Measurements from ENCODE around the gene COL12A1. TPM values are rescaled to one million over a fixed set of nuclear protein-coding genes. Genes with fewer than 3 reads are reported as not detected.

The COL12A1 gene
- total RNA-seq, 1 donor from 2014 or later = 2,335 TPM

GRCh38 chr6:75150685-75151412, 55.0 kb downstream of the COL12A1 start:
- Mint-ChIP-seq H3K9me3 (ENCODE audit: unreplicated experiment) (peaks cover 6% of the 10 kb centered on the region), H3K36me3 (ENCODE audit: unreplicated experiment) (peaks cover 92% of the 10 kb centered on the region), H3K4me3 (ENCODE audit: unreplicated experiment) (no peak overlapping the region), H3K27ac (ENCODE audit: unreplicated experiment) (peak overlapping the region; percentile 29), H3K4me1 (ENCODE audit: unreplicated experiment) (peaks cover 78% of the 10 kb centered on the region), H3K27me3 (ENCODE audit: unreplicated experiment) (no peaks in the 10 kb centered on the region)
- TF ChIP-seq CTCF (IDR thresholded peaks at IDR 0.05) = no peak
- no peak for DNase-seq (ENCODE audit: extremely low spot score, unreplicated experiment)

- Mint-ChIP-seq H3K4me3 (ENCODE audit: unreplicated experiment) (no peak overlapping the region), H3K4me1 (ENCODE audit: unreplicated experiment) (peaks cover 68% of the 10 kb centered on the region), H3K36me3 (ENCODE audit: unreplicated experiment) (peaks cover 83% of the 10 kb centered on the region), H3K9me3 (ENCODE audit: unreplicated experiment) (peaks cover 6% of the 10 kb centered on the region), H3K27ac (ENCODE audit: unreplicated experiment) (peak overlapping the region; percentile 80), H3K27me3 (ENCODE audit: unreplicated experiment) (no peaks in the 10 kb centered on the region)
- TF ChIP-seq CTCF (IDR thresholded peaks at IDR 0.05) = no peak
- DNase-seq (ENCODE audit: extremely low spot score, unreplicated experiment) = no peak
These were observed 56.2 kb downstream of the COL12A1 start for GRCh38 chr6:75149696-75150095.

- Mint-ChIP-seq H3K27me3 (ENCODE audit: unreplicated experiment) (no peaks in the 10 kb centered on the region), H3K9me3 (ENCODE audit: unreplicated experiment) (peaks cover 6% of the 10 kb centered on the region), H3K36me3 (ENCODE audit: unreplicated experiment) (peaks cover 78% of the 10 kb centered on the region), H3K4me3 (ENCODE audit: unreplicated experiment) (peak overlapping the region; percentile 12), H3K27ac (ENCODE audit: unreplicated experiment) (peak overlapping the region; percentile 80), H3K4me1 (ENCODE audit: unreplicated experiment) (peaks cover 63% of the 10 kb centered on the region)
- no peak for TF ChIP-seq CTCF (IDR thresholded peaks at IDR 0.05)
- no peak for DNase-seq (ENCODE audit: extremely low spot score, unreplicated experiment)
These were observed 56.6 kb downstream of the COL12A1 start for GRCh38 chr6:75149240-75149639.

DNA sequence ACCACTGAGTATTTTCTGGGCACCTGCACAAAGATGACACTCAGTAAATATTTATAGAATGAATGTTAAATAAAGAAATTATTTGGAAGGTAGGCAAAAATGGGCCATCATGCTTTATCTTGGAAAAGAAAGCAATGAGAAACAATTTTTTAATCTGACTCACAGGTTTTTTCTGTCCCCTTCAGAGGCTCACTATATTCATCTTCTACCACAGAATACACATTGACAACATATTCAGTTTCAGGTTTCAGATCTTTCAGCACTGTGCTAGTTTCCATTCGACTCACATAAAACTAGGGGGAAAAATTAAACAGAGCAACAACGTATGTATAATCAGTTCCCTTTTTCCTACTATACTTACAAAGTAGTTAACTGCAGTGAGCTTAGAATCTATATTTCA, 58.3 kb downstream of the COL12A1 start:
- Mint-ChIP-seq H3K4me1 (ENCODE audit: unreplicated experiment) (peaks cover 53% of the 10 kb centered on the region), H3K27ac (ENCODE audit: unreplicated experiment) (peak overlapping the region; percentile 76), H3K27me3 (ENCODE audit: unreplicated experiment) (no peaks in the 10 kb centered on the region), H3K36me3 (ENCODE audit: unreplicated experiment) (peaks cover 66% of the 10 kb centered on the region), H3K9me3 (ENCODE audit: unreplicated experiment) (peaks cover 6% of the 10 kb centered on the region), H3K4me3 (ENCODE audit: unreplicated experiment) (no peak overlapping the region)
- no peak for TF ChIP-seq CTCF (IDR thresholded peaks at IDR 0.05)
- no peak for DNase-seq (ENCODE audit: extremely low spot score, unreplicated experiment)

- H3K36me3 Mint-ChIP-seq (ENCODE audit: unreplicated experiment) = peaks cover 51% of the 10 kb centered on the region
- peak; percentile 13 for TF ChIP-seq CTCF (IDR thresholded peaks at IDR 0.05)
These were observed 59.9 kb downstream of the COL12A1 start for GRCh38 chr6:75145976-75146375.

More at GRCh38 chr6:75145976-75146375, 59.9 kb downstream of the COL12A1 start:
- Mint-ChIP-seq H3K9me3 (ENCODE audit: unreplicated experiment) (peaks cover 6% of the 10 kb centered on the region), H3K27ac (ENCODE audit: unreplicated experiment) (peak overlapping the region; percentile 39), H3K4me1 (ENCODE audit: unreplicated experiment) (peaks cover 54% of the 10 kb centered on the region), H3K4me3 (ENCODE audit: unreplicated experiment) (no peak overlapping the region), H3K27me3 (ENCODE audit: unreplicated experiment) (no peaks in the 10 kb centered on the region)
- DNase-seq (ENCODE audit: extremely low spot score, unreplicated experiment) = no peak

Data from osteocyte (in vitro differentiated cells).